Trophoblast cell (in vitro differentiated cells and primary cell): ENCODE measurements around the gene COX19.

ENCODE experiments used
- DNase-seq, 2 donors: peaks; one replicate each; pipeline ENCODE4 v3.0.0-alpha.2; 2016
- H2AFZ ChIP-seq: 2 replicates; pipeline ENCODE4 v1.6.1; 2013; ENCODE audit warnings: low read length, moderate library complexity, mild to moderate bottlenecking; ENCODE audit not compliant: insufficient read depth, poor library complexity
- H2AK5ac ChIP-seq: 2 replicates; pipeline ENCODE4 v1.6.1; 2013; ENCODE audit warnings: mild to moderate bottlenecking, low read length
- H2BK120ac ChIP-seq: 2 replicates; pipeline ENCODE4 v1.6.1; 2013; ENCODE audit warnings: low read length, mild to moderate bottlenecking, moderate library complexity; ENCODE audit not compliant: insufficient read depth, poor library complexity
- H2BK12ac ChIP-seq: 2 replicates; pipeline ENCODE4 v1.6.1; 2013; ENCODE audit warnings: mild to moderate bottlenecking, low read length, moderate library complexity
- H2BK5ac ChIP-seq: 2 replicates; pipeline ENCODE4 v1.6.1; 2013; ENCODE audit warnings: low read length, low read depth, moderate library complexity, mild to moderate bottlenecking; ENCODE audit not compliant: poor library complexity
- H3K14ac ChIP-seq: 2 replicates; pipeline ENCODE4 v1.6.1; 2013; ENCODE audit warnings: mild to moderate bottlenecking, low read length
- H3K18ac ChIP-seq: 2 replicates; pipeline ENCODE4 v1.6.1; 2013; ENCODE audit warnings: mild to moderate bottlenecking, low read length
- H3K23ac ChIP-seq: 2 replicates; pipeline ENCODE4 v1.6.1; 2013; ENCODE audit warnings: low read length
- H3K27ac ChIP-seq: 2 replicates; pipeline ENCODE4 v1.5.1; 2013; ENCODE audit warnings: low read depth, mild to moderate bottlenecking, inconsistent platforms, low read length, moderate library complexity
- H3K27me3 ChIP-seq: 2 replicates; pipeline ENCODE4 v1.6.1; 2013; ENCODE audit warnings: inconsistent platforms, mild to moderate bottlenecking, low read length, moderate library complexity; ENCODE audit not compliant: insufficient read depth
- H3K36me3 ChIP-seq, 2 experiments: 1 replicate in 1 of 2; 2 replicates in 1 of 2; pipeline ENCODE4 v1.6.1; 2013; ENCODE audit warnings: low read length in 2 of 2, mild to moderate bottlenecking in 2 of 2, moderate library complexity in 1 of 2; ENCODE audit not compliant: insufficient read depth in 2 of 2, control insufficient read depth in 1 of 2
- H3K4ac ChIP-seq: 2 replicates; pipeline ENCODE4 v1.6.1; 2013; ENCODE audit warnings: low read depth, mild to moderate bottlenecking, low read length, moderate library complexity
- H3K4me1 ChIP-seq, 2 experiments: 1 replicate in 1 of 2; 2 replicates in 1 of 2; pipeline ENCODE4 v1.6.1; 2013; ENCODE audit warnings: low read length in 2 of 2, mild to moderate bottlenecking in 2 of 2, moderate library complexity in 1 of 2; ENCODE audit not compliant: insufficient read depth in 2 of 2, control insufficient read depth in 1 of 2
- H3K4me2 ChIP-seq: 2 replicates; pipeline ENCODE4 v1.6.1; 2013; ENCODE audit warnings: inconsistent platforms, mild to moderate bottlenecking, low read length, moderate library complexity
- H3K4me3 ChIP-seq: 2 replicates; pipeline ENCODE4 v1.5.1; 2013; ENCODE audit warnings: mild to moderate bottlenecking, low read depth, low read length, inconsistent platforms
- H3K79me1 ChIP-seq: one replicate; pipeline ENCODE4 v1.6.1; 2013; ENCODE audit warnings: low read length
- H3K79me2 ChIP-seq: 2 replicates; pipeline ENCODE4 v1.6.1; 2013; ENCODE audit warnings: low read length, mild to moderate bottlenecking; ENCODE audit not compliant: control insufficient read depth, insufficient read depth, poor library complexity
- H3K9ac ChIP-seq: 2 replicates; pipeline ENCODE4 v1.6.1; 2013; ENCODE audit warnings: mild to moderate bottlenecking, low read length
- H3K9me3 ChIP-seq: 2 replicates; pipeline ENCODE4 v1.6.1; 2013; ENCODE audit warnings: low read depth, mild to moderate bottlenecking, control low read depth, inconsistent platforms, low read length; ENCODE audit not compliant: insufficient read depth
- H4K12ac ChIP-seq: 2 replicates; pipeline ENCODE4 v1.6.1; 2013; ENCODE audit warnings: low read depth, mild to moderate bottlenecking, low read length, moderate library complexity
- H4K8ac ChIP-seq: 2 replicates; pipeline ENCODE4 v1.6.1; 2013; ENCODE audit warnings: low read depth, mild to moderate bottlenecking, low read length, moderate library complexity
- H4K91ac ChIP-seq: one replicate; pipeline ENCODE4 v1.6.1; 2013; ENCODE audit warnings: low read depth, mild to moderate bottlenecking, low read length, moderate library complexity
- WGBS: extraction: QIAGEN DNeasy Blood & Tissue Kit; methylation state at CpG from one replicate; pipeline ENCODE4 v1.1.7; 2013; ENCODE audit warnings: missing lambda C conversion rate; ENCODE audit not compliant: insufficient read length, insufficient coverage; ENCODE audit errors: extremely low coverage; 5-methylcytosine and 5-hydroxymethylcytosine counted together

Gene COX19

GRCh38 chr7:918441-919113 lies 56.8 kb downstream of the COX19 start:
- no peak overlapping the region for H3K9ac ChIP-seq
- peaks cover 2 to 6% of the 10 kb centered on the region in 2 experiments for H3K4me1 ChIP-seq
- no peak overlapping the region for H4K91ac ChIP-seq
- no peak overlapping the region for H2AFZ ChIP-seq
- no peak overlapping the region for H3K4ac ChIP-seq
- no peak for DNase-seq
- no peaks in the 10 kb centered on the region for H3K36me3 ChIP-seq
- H3K4me3 ChIP-seq: no peak overlapping the region
- H3K9me3 ChIP-seq: no peaks in the 10 kb centered on the region
- no peaks in the 10 kb centered on the region for H3K27me3 ChIP-seq
- no peak overlapping the region for H2BK5ac ChIP-seq
- H3K18ac ChIP-seq: no peak overlapping the region
- no peak overlapping the region for H2AK5ac ChIP-seq
- no peak overlapping the region for H3K14ac ChIP-seq
- H3K79me1 ChIP-seq: no peaks in the 10 kb centered on the region
- no CpG with 5 or more reads among the region's 21 CpGs for WGBS
- no peak overlapping the region for H4K8ac ChIP-seq
- H3K23ac ChIP-seq: no peak overlapping the region
- H3K27ac ChIP-seq: no peak overlapping the region
- no peak overlapping the region for H2BK120ac ChIP-seq
- no peaks in the 10 kb centered on the region for H3K79me2 ChIP-seq
- no peak overlapping the region for H3K4me2 ChIP-seq
- H4K12ac ChIP-seq: no peak overlapping the region
- H2BK12ac ChIP-seq: no peak overlapping the region

GRCh38 chr7:918118-918425 lies 57.3 kb downstream of the COX19 start:
- no peak overlapping the region for H3K18ac ChIP-seq
- no peak overlapping the region for H3K4ac ChIP-seq
- no peak overlapping the region for H3K4me3 ChIP-seq
- H2BK5ac ChIP-seq: no peak overlapping the region
- peaks cover 0 to 2% of the 10 kb centered on the region in 2 experiments for H3K4me1 ChIP-seq
- no peaks in the 10 kb centered on the region for H3K36me3 ChIP-seq
- no peak overlapping the region for H2AK5ac ChIP-seq
- WGBS: no CpG with 5 or more reads among the region's 9 CpGs
- H2BK120ac ChIP-seq: no peak overlapping the region
- no peak for DNase-seq
- H3K9me3 ChIP-seq: no peaks in the 10 kb centered on the region
- H3K4me2 ChIP-seq: no peak overlapping the region
- H2BK12ac ChIP-seq: no peak overlapping the region
- H3K27ac ChIP-seq: no peak overlapping the region
- H3K79me2 ChIP-seq: no peaks in the 10 kb centered on the region
- no peak overlapping the region for H4K8ac ChIP-seq
- H3K27me3 ChIP-seq: no peaks in the 10 kb centered on the region
- H3K79me1 ChIP-seq: no peaks in the 10 kb centered on the region
- no peak overlapping the region for H2AFZ ChIP-seq
- no peak overlapping the region for H3K23ac ChIP-seq
- no peak overlapping the region for H3K9ac ChIP-seq
- H4K12ac ChIP-seq: no peak overlapping the region
- H3K14ac ChIP-seq: no peak overlapping the region
- H4K91ac ChIP-seq: no peak overlapping the region

- no peak overlapping the region for H3K4me3 ChIP-seq
- H2BK12ac ChIP-seq: no peak overlapping the region
- H3K14ac ChIP-seq: no peak overlapping the region
- no peak overlapping the region for H2AFZ ChIP-seq
- H3K4me2 ChIP-seq: no peak overlapping the region
- H3K18ac ChIP-seq: no peak overlapping the region
- H3K4me1 ChIP-seq: no peaks in the 10 kb centered on the region
- WGBS: no CpG with 5 or more reads among the region's 33 CpGs
- H4K91ac ChIP-seq: no peak overlapping the region
- H3K23ac ChIP-seq: no peak overlapping the region
- H3K79me2 ChIP-seq: no peaks in the 10 kb centered on the region
- H3K36me3 ChIP-seq: no peaks in the 10 kb centered on the region
- H4K12ac ChIP-seq: no peak overlapping the region
- no peak overlapping the region for H2BK5ac ChIP-seq
- no peak overlapping the region for H3K27ac ChIP-seq
- H3K79me1 ChIP-seq: no peaks in the 10 kb centered on the region
- no peak overlapping the region for H4K8ac ChIP-seq
- H2AK5ac ChIP-seq: no peak overlapping the region
- H2BK120ac ChIP-seq: no peak overlapping the region
- no peak overlapping the region for H3K4ac ChIP-seq
- no peak overlapping the region for H3K9ac ChIP-seq
- no peaks in the 10 kb centered on the region for H3K9me3 ChIP-seq
- H3K27me3 ChIP-seq: no peaks in the 10 kb centered on the region
- DNase-seq: no peak
Observed at GRCh38 chr7:917255-918117, 57.9 kb downstream of the COX19 start.

GRCh38 chr7:916291-916941 lies 58.9 kb downstream of the COX19 start:
- Histone ChIP-seq H3K23ac (no peak overlapping the region), H4K91ac (no peak overlapping the region), H3K14ac (no peak overlapping the region), H3K4me2 (no peak overlapping the region), H3K4me1 (no peaks in the 10 kb centered on the region), H2BK12ac (no peak overlapping the region), H3K27me3 (no peaks in the 10 kb centered on the region), H3K4ac (no peak overlapping the region), H3K27ac (no peak overlapping the region), H2BK5ac (no peak overlapping the region), H3K79me1 (no peaks in the 10 kb centered on the region), H3K4me3 (no peak overlapping the region), H3K18ac (no peak overlapping the region), H3K36me3 (no peaks in the 10 kb centered on the region), H2BK120ac (no peak overlapping the region), H4K8ac (no peak overlapping the region), H4K12ac (no peak overlapping the region), H3K9me3 (no peaks in the 10 kb centered on the region), H2AFZ (no peak overlapping the region), H2AK5ac (no peak overlapping the region), H3K79me2 (no peaks in the 10 kb centered on the region), H3K9ac (no peak overlapping the region)
- no peak for DNase-seq
- no CpG with 5 or more reads among the region's 17 CpGs for WGBS
